Endothelial cell (in vitro differentiated cells): ENCODE results near the gene CHCHD3. TPM values are rescaled to one million over a fixed set of nuclear protein-coding genes. Genes with fewer than 3 reads are reported as not detected.

Experiments used
- DNase-seq: peaks from one replicate; pipeline ENCODE4 v3.0.0; 2021; ENCODE audit warnings: low spot score
- H3K27ac Mint-ChIP-seq: one replicate; pipeline ENCODE4 v1.8.0; 2021; ENCODE audit warnings: mixed read lengths, inconsistent platforms; ENCODE audit not compliant: unreplicated experiment
- H3K27me3 Mint-ChIP-seq: one replicate; pipeline ENCODE4 v1.8.0; 2021; ENCODE audit warnings: mild to moderate bottlenecking, moderate library complexity, mixed read lengths, inconsistent platforms; ENCODE audit not compliant: unreplicated experiment
- H3K36me3 Mint-ChIP-seq: one replicate; pipeline ENCODE4 v1.8.0; 2021; ENCODE audit warnings: mild to moderate bottlenecking, low read depth, mixed read lengths, inconsistent platforms; ENCODE audit not compliant: unreplicated experiment
- H3K4me1 Mint-ChIP-seq: one replicate; pipeline ENCODE4 v1.8.0; 2021; ENCODE audit warnings: mild to moderate bottlenecking, mixed read lengths, inconsistent platforms; ENCODE audit not compliant: unreplicated experiment
- H3K4me3 Mint-ChIP-seq: one replicate; pipeline ENCODE4 v1.8.0; 2021; ENCODE audit warnings: mild to moderate bottlenecking, mixed read lengths, inconsistent platforms; ENCODE audit not compliant: unreplicated experiment
- H3K9me3 Mint-ChIP-seq: one replicate; pipeline ENCODE4 v1.8.0; 2021; ENCODE audit warnings: mixed read lengths, inconsistent platforms; ENCODE audit not compliant: unreplicated experiment
- CTCF ChIP-seq: fragments of 200-600 bp; sonication (generic); IDR thresholded peaks from one replicate; pipeline ENCODE4 v1.5.0; 2021; ENCODE audit warnings: antibody characterized with exemption; ENCODE audit not compliant: unreplicated experiment
- total RNA-seq: library from RNA; stranded (reverse); fragmentation: NEBNext Ultra II Directional; extraction: Animal tissue kit (Norgen Biotek cat#: 25700); gene quantifications from one replicate; pipeline ENCODE4 v1.2.1, GENCODE V29; 2021; ENCODE audit not compliant: unreplicated experiment

Gene CHCHD3
- total RNA-seq, 1 donor from 2014 or later: 55.6 TPM

DNA sequence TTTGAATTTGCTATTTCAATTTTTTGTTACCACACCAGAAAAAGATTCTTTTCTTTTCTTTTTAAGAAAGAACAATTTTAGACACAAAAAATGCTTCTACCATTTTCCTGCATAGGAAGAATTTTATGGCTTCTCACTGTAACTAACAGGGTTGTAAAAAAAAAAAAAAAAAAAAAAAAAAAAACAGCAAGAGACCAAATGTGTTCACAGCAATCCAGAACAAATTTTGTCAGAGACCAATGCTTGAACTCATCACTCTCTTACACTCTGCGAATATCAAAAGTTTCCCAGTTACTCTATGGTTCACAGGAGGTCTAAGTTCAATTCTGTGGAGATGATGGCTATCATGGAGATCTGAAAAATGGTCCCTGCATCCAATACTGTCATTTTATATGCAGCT is 84.4 kb downstream of the CHCHD3 start:
- H3K4me1 Mint-ChIP-seq: peaks cover 3% of the 10 kb centered on the region
- no peak overlapping the region for H3K4me3 Mint-ChIP-seq
- no peaks in the 10 kb centered on the region for H3K9me3 Mint-ChIP-seq
- no peak overlapping the region for H3K27ac Mint-ChIP-seq
- no peak for TF ChIP-seq CTCF
- no peaks in the 10 kb centered on the region for H3K36me3 Mint-ChIP-seq
- peaks cover 3% of the 10 kb centered on the region for H3K27me3 Mint-ChIP-seq
- no peak for DNase-seq

- Mint-ChIP-seq H3K4me3 (no peak overlapping the region), H3K27me3 (peaks cover 3% of the 10 kb centered on the region), H3K36me3 (no peaks in the 10 kb centered on the region), H3K27ac (no peak overlapping the region), H3K9me3 (no peaks in the 10 kb centered on the region), H3K4me1 (peaks cover 10% of the 10 kb centered on the region)
- no peak for DNase-seq
- no peak for TF ChIP-seq CTCF
Measured at GRCh38 chr7:132996581-132997242, 85.2 kb downstream of the CHCHD3 start.

DNA sequence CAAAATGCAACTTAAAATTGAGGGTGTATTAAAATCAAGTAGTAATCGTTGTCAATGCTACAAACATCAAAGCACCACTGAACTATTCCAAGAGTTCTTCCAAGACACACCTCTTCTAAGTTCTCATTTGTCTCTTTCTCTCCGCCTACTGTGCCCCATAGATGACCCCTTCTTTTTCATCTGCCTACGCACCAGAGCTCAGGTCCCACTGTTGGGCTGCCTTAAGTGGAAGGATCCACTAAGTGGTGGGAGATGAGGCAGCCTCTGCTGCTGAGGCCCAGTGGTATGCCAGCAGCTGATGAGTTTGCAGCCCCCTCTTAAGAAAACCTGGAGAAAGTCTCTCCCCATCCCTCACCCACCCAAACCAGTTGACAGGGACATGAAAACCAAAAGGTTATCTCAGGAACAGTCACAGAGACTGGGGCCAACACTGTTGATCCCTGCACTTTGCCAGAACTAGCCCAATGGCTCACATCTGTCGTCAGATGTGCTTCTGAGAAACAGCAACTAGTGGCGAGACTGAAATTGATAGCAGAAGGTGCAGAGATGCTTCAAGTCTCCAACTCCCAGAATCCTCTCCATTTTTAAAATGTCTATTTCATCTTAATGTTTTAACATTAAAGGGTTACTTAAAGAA is 88.4 kb downstream of the CHCHD3 start:
- Mint-ChIP-seq H3K27me3 (peaks cover 3% of the 10 kb centered on the region), H3K9me3 (no peaks in the 10 kb centered on the region), H3K36me3 (no peaks in the 10 kb centered on the region), H3K27ac (no peak overlapping the region), H3K4me3 (no peak overlapping the region), H3K4me1 (peaks cover 14% of the 10 kb centered on the region)
- no peak for TF ChIP-seq CTCF
- DNase-seq: no peak

GRCh38 chr7:132991615-132992587 is 90.0 kb downstream of the CHCHD3 start:
- no peak for TF ChIP-seq CTCF
- DNase-seq: peak; percentile 15
- Mint-ChIP-seq H3K36me3 (no peaks in the 10 kb centered on the region), H3K9me3 (no peaks in the 10 kb centered on the region), H3K4me3 (no peak overlapping the region), H3K27ac (no peak overlapping the region), H3K4me1 (peaks cover 14% of the 10 kb centered on the region), H3K27me3 (peaks cover 3% of the 10 kb centered on the region)
